ENCODE results near the gene LAMA3. TPM values are rescaled to one million over a fixed set of nuclear protein-coding genes. Genes with fewer than 3 reads are reported as not detected.

LAMA3 gene
- total RNA-seq, 4 donors from 2014 or later = 155 to 456 (median 173) TPM

- no peak overlapping the region for H3K4me3 ChIP-seq (ENCODE audit: low read depth, poor library complexity, severe bottlenecking)
- WGBS, 2 donors = 71 to 84% methylated on average over 8 of the region's 8 CpGs
- intact Hi-C loops (cut with DNase I; ENCODE audit: low total_unique reads) = no loop called here
- no peak for TF ChIP-seq CTCF (IDR thresholded peaks at IDR 0.05)
- no peak for TF ChIP-seq POLR2A (IDR thresholded peaks at IDR 0.05)
- DNase-seq (ENCODE audit: low spot score in 2 of 2) = no peak
Measured at GRCh38 chr18:23981369-23981980, 292.2 kb downstream of the LAMA3 start.

- 74 to 78% methylated on average over 17 of the region's 17 CpGs for WGBS, 2 donors
- intact Hi-C loops (cut with DNase I; ENCODE audit: low total_unique reads) = no loop called here
- no peak overlapping the region for H3K4me3 ChIP-seq (ENCODE audit: low read depth, poor library complexity, severe bottlenecking)
- no peak for DNase-seq (ENCODE audit: low spot score in 2 of 2)
- TF ChIP-seq POLR2A (IDR thresholded peaks at IDR 0.05) (no peak), CTCF (IDR thresholded peaks at IDR 0.05) (no peak)
Measured at GRCh38 chr18:23982155-23983079, 293.2 kb downstream of the LAMA3 start.

GRCh38 chr18:23983112-23983511, 293.9 kb downstream of the LAMA3 start:
- WGBS, 2 donors = 86 to 91% methylated on average over 3 of the region's 3 CpGs
- DNase-seq (ENCODE audit: low spot score in 2 of 2) = no peak
- H3K4me3 ChIP-seq (ENCODE audit: low read depth, poor library complexity, severe bottlenecking) = no peak overlapping the region
- intact Hi-C loops (cut with DNase I; ENCODE audit: low total_unique reads) = no loop called here
- TF ChIP-seq POLR2A (IDR thresholded peaks at IDR 0.05) = no peak
- TF ChIP-seq CTCF (IDR thresholded peaks at IDR 0.05) = no peak

GRCh38 chr18:23986600-23987359, 297.5 kb downstream of the LAMA3 start:
- intact Hi-C loops (cut with DNase I; ENCODE audit: low total_unique reads) = no loop called here
- DNase-seq (ENCODE audit: low spot score in 2 of 2) = no peak
- TF ChIP-seq POLR2A (IDR thresholded peaks at IDR 0.05) = no peak
- no peak for TF ChIP-seq CTCF (IDR thresholded peaks at IDR 0.05)
- no peak overlapping the region for H3K4me3 ChIP-seq (ENCODE audit: low read depth, poor library complexity, severe bottlenecking)

- intact Hi-C loops (cut with DNase I; ENCODE audit: low total_unique reads) = no loop called here
- TF ChIP-seq CTCF (IDR thresholded peaks at IDR 0.05) (no peak), POLR2A (IDR thresholded peaks at IDR 0.05) (no peak)
- no peak for DNase-seq (ENCODE audit: low spot score in 2 of 2)
- H3K4me3 ChIP-seq (ENCODE audit: low read depth, poor library complexity, severe bottlenecking) = no peak overlapping the region
- 63 to 69% methylated on average over 6 of the region's 6 CpGs for WGBS, 2 donors
Measured at GRCh38 chr18:23990474-23991410, 301.5 kb downstream of the LAMA3 start.
